HL-60 (cell line): ENCODE measurements around the gene CES3.

Experiments
- DNase-seq, 2 experiments: peaks; one replicate each; pipeline ENCODE4 v3.0.0-alpha.2; 2010 to 2020; ENCODE audit warnings: low read depth in 1 of 2, low spot score in 1 of 2
- H3K27ac ChIP-seq: fragments of 250-450 bp; sonication (Bioruptor Pico); replicated peaks from 2 replicates; pipeline ENCODE4 v1.5.1; 2020; ENCODE audit warnings: mild to moderate bottlenecking, moderate library complexity
- H3K27me3 ChIP-seq: fragments of 250-450 bp; sonication (Bioruptor Pico); 2 replicates; pipeline ENCODE4 v1.5.1; 2021; ENCODE audit warnings: mild to moderate bottlenecking, moderate library complexity; ENCODE audit not compliant: insufficient read depth, poor library complexity, severe bottlenecking
- H3K4me3 ChIP-seq: replicated peaks from 2 replicates; pipeline ENCODE4 v1.5.1; 2011; ENCODE audit warnings: mild to moderate bottlenecking, control low read depth, low read length; ENCODE audit not compliant: insufficient read depth
- CTCF ChIP-seq: IDR thresholded peaks from one replicate; pipeline ENCODE4 v1.5.1; 2011; ENCODE audit warnings: low read length, control low read depth, inconsistent platforms; ENCODE audit not compliant: insufficient read depth
- GABPA ChIP-seq: IDR thresholded peaks from 2 replicates; pipeline ENCODE4 v1.6.1; 2012; ENCODE audit warnings: low read depth
- POLR2AphosphoS5 ChIP-seq: IDR thresholded peaks from 2 replicates; pipeline ENCODE4 v1.6.1; 2012; ENCODE audit warnings: low read depth
- REST ChIP-seq: IDR thresholded peaks from 2 replicates; pipeline ENCODE4 v1.6.1; 2012; ENCODE audit warnings: low read depth; ENCODE audit not compliant: insufficient replicate concordance
- SPI1 ChIP-seq: IDR thresholded peaks from 2 replicates; pipeline ENCODE4 v1.6.1; 2012; ENCODE audit warnings: low read depth, mild to moderate bottlenecking, borderline replicate concordance

CES3 gene

GRCh38 chr16:66920924-66921680, 40.0 kb upstream of the CES3 start:
- Histone ChIP-seq H3K4me3 (no peak overlapping the region), H3K27ac (no peak overlapping the region), H3K27me3 (peaks cover 32% of the 10 kb centered on the region)
- DNase-seq: no peak
- TF ChIP-seq REST (no peak), POLR2AphosphoS5 (no peak), CTCF (no peak)

- H3K27me3 ChIP-seq: peaks cover 36% of the 10 kb centered on the region
- no peak for TF ChIP-seq POLR2AphosphoS5
These were observed 39.2 kb upstream of the CES3 start for GRCh38 chr16:66921729-66922450.

GRCh38 chr16:66923247-66923731, 37.8 kb upstream of the CES3 start:
- no peak for DNase-seq
- H3K27ac ChIP-seq: no peak overlapping the region
- no peak overlapping the region for H3K4me3 ChIP-seq
- TF ChIP-seq REST (no peak), CTCF (no peak), GABPA (no peak), POLR2AphosphoS5 (no peak), SPI1 (no peak)
- peaks cover 36% of the 10 kb centered on the region for H3K27me3 ChIP-seq

More at GRCh38 chr16:66921729-66922450, 39.2 kb upstream of the CES3 start:
- no peak for DNase-seq
- H3K4me3 ChIP-seq: no peak overlapping the region
- H3K27ac ChIP-seq: no peak overlapping the region

GRCh38 chr16:66923866-66924265, 37.2 kb upstream of the CES3 start:
- no peak for TF ChIP-seq GABPA
- no peak for TF ChIP-seq CTCF
- H3K4me3 ChIP-seq: no peak overlapping the region
- no peak overlapping the region for H3K27ac ChIP-seq
- DNase-seq: peak in 1 of 2 experiments; percentile 11
- peaks cover 36% of the 10 kb centered on the region for H3K27me3 ChIP-seq
